ENCODE results near the gene CSNK1A1L. TPM values are rescaled to one million over a fixed set of nuclear protein-coding genes. Genes with fewer than 3 reads are reported as not detected.

CSNK1A1L gene
- total and polyA plus RNA-seq, 10 of the 15 experiments (the other 5 are each of a cell fraction or from before 2014, with no cell fraction given): not detected

DNA sequence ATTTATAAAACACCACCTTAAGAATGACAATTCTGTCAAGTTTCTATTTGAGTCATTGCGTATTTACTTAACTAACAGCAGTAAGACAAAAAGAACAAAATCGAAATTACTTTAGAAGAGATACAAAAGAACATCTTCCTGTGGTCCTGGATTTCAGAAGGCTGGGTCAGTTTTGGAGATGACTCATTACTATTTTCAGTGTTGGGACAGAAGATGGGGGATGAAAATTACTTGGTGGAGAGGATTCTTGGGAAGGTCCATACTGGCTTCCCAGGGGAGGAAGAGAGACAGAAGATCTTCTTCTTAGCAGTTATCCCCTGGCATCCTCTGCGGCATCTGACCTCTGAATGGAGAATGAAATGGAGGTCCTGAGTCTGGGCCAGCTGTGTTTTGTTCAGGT lies 33.5 kb upstream of the CSNK1A1L start:
- Histone ChIP-seq H3K79me2 (ENCODE audit: control insufficient read depth, insufficient read depth, low read length) (no peaks in the 10 kb centered on the region), H3K4me3 (no peak overlapping the region), H3K9me3 (replicated peaks; ENCODE audit: control insufficient read depth, insufficient read depth, low read length) (no peaks in the 10 kb centered on the region), H3K9ac (ENCODE audit: control insufficient read depth, insufficient read depth, low read length) (no peak overlapping the region), H2AFZ (ENCODE audit: control insufficient read depth, low read depth, low read length) (no peak overlapping the region), H3K4me2 (ENCODE audit: control insufficient read depth, insufficient read depth) (no peak overlapping the region), H3K36me3 (ENCODE audit: control insufficient read depth in 2 of 2, insufficient read depth in 2 of 2, low read length in 1 of 2) (no peaks in the 10 kb centered on the region), H3K4me1 (ENCODE audit: control insufficient read depth, insufficient read depth, low read length) (no peaks in the 10 kb centered on the region), H3K27ac (ENCODE audit: control insufficient read depth, insufficient read depth) (no peak overlapping the region), H3K27me3 (replicated peaks in 1 of 2; ENCODE audit: control insufficient read depth in 2 of 2, insufficient read depth in 2 of 2, low read length in 1 of 2) (no peaks in the 10 kb centered on the region), H4K20me1 (ENCODE audit: control insufficient read depth, insufficient read depth) (no peaks in the 10 kb centered on the region)
- TF ChIP-seq, protein P1, sequence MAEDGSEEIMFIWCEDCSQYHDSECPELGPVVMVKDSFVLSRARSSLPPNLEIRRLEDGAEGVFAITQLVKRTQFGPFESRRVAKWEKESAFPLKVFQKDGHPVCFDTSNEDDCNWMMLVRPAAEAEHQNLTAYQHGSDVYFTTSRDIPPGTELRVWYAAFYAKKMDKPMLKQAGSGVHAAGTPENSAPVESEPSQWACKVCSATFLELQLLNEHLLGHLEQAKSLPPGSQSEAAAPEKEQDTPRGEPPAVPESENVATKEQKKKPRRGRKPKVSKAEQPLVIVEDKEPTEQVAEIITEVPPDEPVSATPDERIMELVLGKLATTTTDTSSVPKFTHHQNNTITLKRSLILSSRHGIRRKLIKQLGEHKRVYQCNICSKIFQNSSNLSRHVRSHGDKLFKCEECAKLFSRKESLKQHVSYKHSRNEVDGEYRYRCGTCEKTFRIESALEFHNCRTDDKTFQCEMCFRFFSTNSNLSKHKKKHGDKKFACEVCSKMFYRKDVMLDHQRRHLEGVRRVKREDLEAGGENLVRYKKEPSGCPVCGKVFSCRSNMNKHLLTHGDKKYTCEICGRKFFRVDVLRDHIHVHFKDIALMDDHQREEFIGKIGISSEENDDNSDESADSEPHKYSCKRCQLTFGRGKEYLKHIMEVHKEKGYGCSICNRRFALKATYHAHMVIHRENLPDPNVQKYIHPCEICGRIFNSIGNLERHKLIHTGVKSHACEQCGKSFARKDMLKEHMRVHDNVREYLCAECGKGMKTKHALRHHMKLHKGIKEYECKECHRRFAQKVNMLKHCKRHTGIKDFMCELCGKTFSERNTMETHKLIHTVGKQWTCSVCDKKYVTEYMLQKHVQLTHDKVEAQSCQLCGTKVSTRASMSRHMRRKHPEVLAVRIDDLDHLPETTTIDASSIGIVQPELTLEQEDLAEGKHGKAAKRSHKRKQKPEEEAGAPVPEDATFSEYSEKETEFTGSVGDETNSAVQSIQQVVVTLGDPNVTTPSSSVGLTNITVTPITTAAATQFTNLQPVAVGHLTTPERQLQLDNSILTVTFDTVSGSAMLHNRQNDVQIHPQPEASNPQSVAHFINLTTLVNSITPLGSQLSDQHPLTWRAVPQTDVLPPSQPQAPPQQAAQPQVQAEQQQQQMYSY (CRISPR knock-in tag; IDR thresholded peaks at IDR 0.05): no peak
- TF ChIP-seq, protein P2, sequence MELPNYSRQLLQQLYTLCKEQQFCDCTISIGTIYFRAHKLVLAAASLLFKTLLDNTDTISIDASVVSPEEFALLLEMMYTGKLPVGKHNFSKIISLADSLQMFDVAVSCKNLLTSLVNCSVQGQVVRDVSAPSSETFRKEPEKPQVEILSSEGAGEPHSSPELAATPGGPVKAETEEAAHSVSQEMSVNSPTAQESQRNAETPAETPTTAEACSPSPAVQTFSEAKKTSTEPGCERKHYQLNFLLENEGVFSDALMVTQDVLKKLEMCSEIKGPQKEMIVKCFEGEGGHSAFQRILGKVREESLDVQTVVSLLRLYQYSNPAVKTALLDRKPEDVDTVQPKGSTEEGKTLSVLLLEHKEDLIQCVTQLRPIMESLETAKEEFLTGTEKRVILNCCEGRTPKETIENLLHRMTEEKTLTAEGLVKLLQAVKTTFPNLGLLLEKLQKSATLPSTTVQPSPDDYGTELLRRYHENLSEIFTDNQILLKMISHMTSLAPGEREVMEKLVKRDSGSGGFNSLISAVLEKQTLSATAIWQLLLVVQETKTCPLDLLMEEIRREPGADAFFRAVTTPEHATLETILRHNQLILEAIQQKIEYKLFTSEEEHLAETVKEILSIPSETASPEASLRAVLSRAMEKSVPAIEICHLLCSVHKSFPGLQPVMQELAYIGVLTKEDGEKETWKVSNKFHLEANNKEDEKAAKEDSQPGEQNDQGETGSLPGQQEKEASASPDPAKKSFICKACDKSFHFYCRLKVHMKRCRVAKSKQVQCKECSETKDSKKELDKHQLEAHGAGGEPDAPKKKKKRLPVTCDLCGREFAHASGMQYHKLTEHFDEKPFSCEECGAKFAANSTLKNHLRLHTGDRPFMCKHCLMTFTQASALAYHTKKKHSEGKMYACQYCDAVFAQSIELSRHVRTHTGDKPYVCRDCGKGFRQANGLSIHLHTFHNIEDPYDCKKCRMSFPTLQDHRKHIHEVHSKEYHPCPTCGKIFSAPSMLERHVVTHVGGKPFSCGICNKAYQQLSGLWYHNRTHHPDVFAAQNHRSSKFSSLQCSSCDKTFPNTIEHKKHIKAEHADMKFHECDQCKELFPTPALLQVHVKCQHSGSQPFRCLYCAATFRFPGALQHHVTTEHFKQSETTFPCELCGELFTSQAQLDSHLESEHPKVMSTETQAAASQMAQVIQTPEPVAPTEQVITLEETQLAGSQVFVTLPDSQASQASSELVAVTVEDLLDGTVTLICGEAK (IDR thresholded peaks at IDR 0.05; ENCODE audit: borderline replicate concordance): no peak
- TF ChIP-seq FOXK2 (IDR thresholded peaks at IDR 0.05) (no peak), SREBF2 (IDR thresholded peaks at IDR 0.05; ENCODE audit: low read length) (no peak), POU2F2 (IDR thresholded peaks at IDR 0.05; ENCODE audit: borderline replicate concordance, low read depth, low read length) (no peak), KAT2A (conservative IDR thresholded peaks at IDR 0.05; ENCODE audit: control insufficient read depth, low read depth, low read length) (no peak), BACH1 (IDR thresholded peaks at IDR 0.05; ENCODE audit: borderline replicate concordance) (no peak), RFX5 (IDR thresholded peaks at IDR 0.05; ENCODE audit: low read depth, low read length) (no peak)
- TF ChIP-seq, protein P3, sequence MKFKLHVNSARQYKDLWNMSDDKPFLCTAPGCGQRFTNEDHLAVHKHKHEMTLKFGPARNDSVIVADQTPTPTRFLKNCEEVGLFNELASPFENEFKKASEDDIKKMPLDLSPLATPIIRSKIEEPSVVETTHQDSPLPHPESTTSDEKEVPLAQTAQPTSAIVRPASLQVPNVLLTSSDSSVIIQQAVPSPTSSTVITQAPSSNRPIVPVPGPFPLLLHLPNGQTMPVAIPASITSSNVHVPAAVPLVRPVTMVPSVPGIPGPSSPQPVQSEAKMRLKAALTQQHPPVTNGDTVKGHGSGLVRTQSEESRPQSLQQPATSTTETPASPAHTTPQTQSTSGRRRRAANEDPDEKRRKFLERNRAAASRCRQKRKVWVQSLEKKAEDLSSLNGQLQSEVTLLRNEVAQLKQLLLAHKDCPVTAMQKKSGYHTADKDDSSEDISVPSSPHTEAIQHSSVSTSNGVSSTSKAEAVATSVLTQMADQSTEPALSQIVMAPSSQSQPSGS (IDR thresholded peaks at IDR 0.05; ENCODE audit: low read length): no peak
- TF ChIP-seq, protein P4, sequence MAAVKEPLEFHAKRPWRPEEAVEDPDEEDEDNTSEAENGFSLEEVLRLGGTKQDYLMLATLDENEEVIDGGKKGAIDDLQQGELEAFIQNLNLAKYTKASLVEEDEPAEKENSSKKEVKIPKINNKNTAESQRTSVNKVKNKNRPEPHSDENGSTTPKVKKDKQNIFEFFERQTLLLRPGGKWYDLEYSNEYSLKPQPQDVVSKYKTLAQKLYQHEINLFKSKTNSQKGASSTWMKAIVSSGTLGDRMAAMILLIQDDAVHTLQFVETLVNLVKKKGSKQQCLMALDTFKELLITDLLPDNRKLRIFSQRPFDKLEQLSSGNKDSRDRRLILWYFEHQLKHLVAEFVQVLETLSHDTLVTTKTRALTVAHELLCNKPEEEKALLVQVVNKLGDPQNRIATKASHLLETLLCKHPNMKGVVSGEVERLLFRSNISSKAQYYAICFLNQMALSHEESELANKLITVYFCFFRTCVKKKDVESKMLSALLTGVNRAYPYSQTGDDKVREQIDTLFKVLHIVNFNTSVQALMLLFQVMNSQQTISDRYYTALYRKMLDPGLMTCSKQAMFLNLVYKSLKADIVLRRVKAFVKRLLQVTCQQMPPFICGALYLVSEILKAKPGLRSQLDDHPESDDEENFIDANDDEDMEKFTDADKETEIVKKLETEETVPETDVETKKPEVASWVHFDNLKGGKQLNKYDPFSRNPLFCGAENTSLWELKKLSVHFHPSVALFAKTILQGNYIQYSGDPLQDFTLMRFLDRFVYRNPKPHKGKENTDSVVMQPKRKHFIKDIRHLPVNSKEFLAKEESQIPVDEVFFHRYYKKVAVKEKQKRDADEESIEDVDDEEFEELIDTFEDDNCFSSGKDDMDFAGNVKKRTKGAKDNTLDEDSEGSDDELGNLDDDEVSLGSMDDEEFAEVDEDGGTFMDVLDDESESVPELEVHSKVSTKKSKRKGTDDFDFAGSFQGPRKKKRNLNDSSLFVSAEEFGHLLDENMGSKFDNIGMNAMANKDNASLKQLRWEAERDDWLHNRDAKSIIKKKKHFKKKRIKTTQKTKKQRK (IDR thresholded peaks at IDR 0.05; ENCODE audit: low read depth, low read length): no peak
- TF ChIP-seq, protein P5, sequence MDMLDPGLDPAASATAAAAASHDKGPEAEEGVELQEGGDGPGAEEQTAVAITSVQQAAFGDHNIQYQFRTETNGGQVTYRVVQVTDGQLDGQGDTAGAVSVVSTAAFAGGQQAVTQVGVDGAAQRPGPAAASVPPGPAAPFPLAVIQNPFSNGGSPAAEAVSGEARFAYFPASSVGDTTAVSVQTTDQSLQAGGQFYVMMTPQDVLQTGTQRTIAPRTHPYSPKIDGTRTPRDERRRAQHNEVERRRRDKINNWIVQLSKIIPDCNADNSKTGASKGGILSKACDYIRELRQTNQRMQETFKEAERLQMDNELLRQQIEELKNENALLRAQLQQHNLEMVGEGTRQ (IDR thresholded peaks at IDR 0.05; ENCODE audit: borderline replicate concordance, low read depth, low read length): no peak
- ChIA-PET SMC1A (ENCODE audit: uncharacterized antibody, unreplicated experiment) (no interaction called here), POLR2A (interaction anchor here (0.6 kb wide), 1 partner anchor 10 kb away, joined by 3 read pairs; no protein-coding TSS in a partner anchor), RAD21 (ENCODE audit: unreplicated experiment) (no interaction called here), CTCF (no interaction called here)
- no TSS peak for BruUV-seq (replicated peaks)
- no peak for FAIRE-seq
- no peak for ATAC-seq
- 50% methylated on average over 3 of the region's 3 CpGs for WGBS (ENCODE audit: insufficient coverage, insufficient replicate concordance, low lambda C conversion rate, missing lambda C conversion rate)
- intact Hi-C loops (cut with micrococcal nuclease; ENCODE audit: unreplicated experiment) (no loop called here), in situ Hi-C loops (cut with MboI) (no loop called here)
- DNase-seq (ENCODE audit: low read depth, low spot score): no peak
